DOHH2 (cell line): ENCODE measurements around the gene TRAFD1.

Source experiments
- EZH2phosphoT487 ChIP-seq: fragments of 200-600 bp; sonication (generic); IDR thresholded peaks from 2 replicates; pipeline ENCODE4 v1.6.1; 2017; ENCODE audit warnings: borderline replicate concordance, mild to moderate bottlenecking, antibody characterized with exemption, low read length, moderate library complexity, mixed read lengths
- TF ChIP-seq, protein P1 (sequence below): fragments of 200-600 bp; sonication (generic); IDR thresholded peaks from one replicate; pipeline ENCODE4 v1.5.1; 2014; ENCODE audit warnings: antibody characterized with exemption, mild to moderate bottlenecking, low read depth, low read length; ENCODE audit not compliant: poor library complexity, severe bottlenecking

DNA sequence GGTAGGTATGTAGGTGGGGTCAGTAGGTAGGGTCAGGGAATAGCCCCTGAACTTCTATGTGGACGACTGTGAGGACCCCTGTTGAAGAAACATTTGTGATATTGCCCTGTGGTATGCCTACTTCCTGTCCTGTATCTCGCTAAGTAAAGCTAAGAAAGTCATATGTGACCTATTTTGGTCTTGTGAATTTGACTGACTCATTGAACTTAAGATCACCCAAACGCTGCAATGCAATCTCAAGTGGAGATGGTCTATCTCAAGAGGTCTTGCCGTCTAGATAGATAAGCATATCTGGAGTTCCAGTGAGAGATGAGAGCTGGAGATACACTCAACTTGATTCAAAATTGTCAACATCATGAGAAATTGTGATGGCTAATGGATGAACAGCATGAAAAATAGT is 73.8 kb downstream of the TRAFD1 start:
- TF ChIP-seq, protein P1, sequence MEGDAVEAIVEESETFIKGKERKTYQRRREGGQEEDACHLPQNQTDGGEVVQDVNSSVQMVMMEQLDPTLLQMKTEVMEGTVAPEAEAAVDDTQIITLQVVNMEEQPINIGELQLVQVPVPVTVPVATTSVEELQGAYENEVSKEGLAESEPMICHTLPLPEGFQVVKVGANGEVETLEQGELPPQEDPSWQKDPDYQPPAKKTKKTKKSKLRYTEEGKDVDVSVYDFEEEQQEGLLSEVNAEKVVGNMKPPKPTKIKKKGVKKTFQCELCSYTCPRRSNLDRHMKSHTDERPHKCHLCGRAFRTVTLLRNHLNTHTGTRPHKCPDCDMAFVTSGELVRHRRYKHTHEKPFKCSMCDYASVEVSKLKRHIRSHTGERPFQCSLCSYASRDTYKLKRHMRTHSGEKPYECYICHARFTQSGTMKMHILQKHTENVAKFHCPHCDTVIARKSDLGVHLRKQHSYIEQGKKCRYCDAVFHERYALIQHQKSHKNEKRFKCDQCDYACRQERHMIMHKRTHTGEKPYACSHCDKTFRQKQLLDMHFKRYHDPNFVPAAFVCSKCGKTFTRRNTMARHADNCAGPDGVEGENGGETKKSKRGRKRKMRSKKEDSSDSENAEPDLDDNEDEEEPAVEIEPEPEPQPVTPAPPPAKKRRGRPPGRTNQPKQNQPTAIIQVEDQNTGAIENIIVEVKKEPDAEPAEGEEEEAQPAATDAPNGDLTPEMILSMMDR: no peak
- TF ChIP-seq EZH2phosphoT487: no peak
